ENCODE measurements around the gene PARD3. TPM values are rescaled to one million over a fixed set of nuclear protein-coding genes. Genes with fewer than 3 reads are reported as not detected.
"Not testable (repeated sequence)": the region's sequence is repeated elsewhere in the genome, so short reads cannot be mapped to it uniquely, and the experiment has no call there.

PARD3 gene
- total RNA-seq, 1 donor from 2014 or later, result 97.8 TPM

GRCh38 chr10:34748357-34748756 is 66.7 kb downstream of the PARD3 start:
- H3K4me3 ChIP-seq (ENCODE audit: low read depth, low read length), result no peak overlapping the region
- TF ChIP-seq, protein P1, sequence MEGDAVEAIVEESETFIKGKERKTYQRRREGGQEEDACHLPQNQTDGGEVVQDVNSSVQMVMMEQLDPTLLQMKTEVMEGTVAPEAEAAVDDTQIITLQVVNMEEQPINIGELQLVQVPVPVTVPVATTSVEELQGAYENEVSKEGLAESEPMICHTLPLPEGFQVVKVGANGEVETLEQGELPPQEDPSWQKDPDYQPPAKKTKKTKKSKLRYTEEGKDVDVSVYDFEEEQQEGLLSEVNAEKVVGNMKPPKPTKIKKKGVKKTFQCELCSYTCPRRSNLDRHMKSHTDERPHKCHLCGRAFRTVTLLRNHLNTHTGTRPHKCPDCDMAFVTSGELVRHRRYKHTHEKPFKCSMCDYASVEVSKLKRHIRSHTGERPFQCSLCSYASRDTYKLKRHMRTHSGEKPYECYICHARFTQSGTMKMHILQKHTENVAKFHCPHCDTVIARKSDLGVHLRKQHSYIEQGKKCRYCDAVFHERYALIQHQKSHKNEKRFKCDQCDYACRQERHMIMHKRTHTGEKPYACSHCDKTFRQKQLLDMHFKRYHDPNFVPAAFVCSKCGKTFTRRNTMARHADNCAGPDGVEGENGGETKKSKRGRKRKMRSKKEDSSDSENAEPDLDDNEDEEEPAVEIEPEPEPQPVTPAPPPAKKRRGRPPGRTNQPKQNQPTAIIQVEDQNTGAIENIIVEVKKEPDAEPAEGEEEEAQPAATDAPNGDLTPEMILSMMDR (conservative IDR thresholded peaks at IDR 0.05; ENCODE audit: low read depth, low read length), result no peak
- no peak for DNase-seq (ENCODE audit: low read depth)

- TF ChIP-seq, protein P1 (conservative IDR thresholded peaks at IDR 0.05; ENCODE audit: low read depth, low read length), result no peak
- H3K4me3 ChIP-seq (ENCODE audit: low read depth, low read length), result no peak overlapping the region
- no peak for DNase-seq (ENCODE audit: low read depth)
Measured at GRCh38 chr10:34746094-34746493, 69.0 kb downstream of the PARD3 start.

DNA sequence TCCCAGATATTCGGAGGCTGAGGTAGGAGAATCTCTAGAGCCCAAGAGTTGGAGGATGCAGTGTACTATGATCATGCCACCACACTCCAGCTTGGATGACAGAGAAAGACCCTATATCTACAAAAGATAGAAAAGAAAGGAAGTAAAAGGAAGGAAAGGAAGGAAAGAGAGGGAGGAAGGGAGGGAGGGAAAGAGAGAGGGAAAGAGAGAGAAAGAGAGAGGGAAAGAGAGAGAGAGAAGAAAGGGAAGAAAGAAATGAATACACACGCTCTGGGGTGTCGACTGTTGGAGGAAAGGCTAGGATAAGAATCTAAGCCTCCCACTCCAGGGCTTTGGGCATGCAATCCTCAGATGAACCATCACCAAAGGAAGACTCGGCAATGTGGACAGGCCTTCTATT is 69.9 kb downstream of the PARD3 start:
- DNase-seq (ENCODE audit: low read depth), result no peak
- H3K4me3 ChIP-seq (ENCODE audit: low read depth, low read length), result no peak overlapping the region
- TF ChIP-seq, protein P1 (conservative IDR thresholded peaks at IDR 0.05; ENCODE audit: low read depth, low read length), result no peak

DNA sequence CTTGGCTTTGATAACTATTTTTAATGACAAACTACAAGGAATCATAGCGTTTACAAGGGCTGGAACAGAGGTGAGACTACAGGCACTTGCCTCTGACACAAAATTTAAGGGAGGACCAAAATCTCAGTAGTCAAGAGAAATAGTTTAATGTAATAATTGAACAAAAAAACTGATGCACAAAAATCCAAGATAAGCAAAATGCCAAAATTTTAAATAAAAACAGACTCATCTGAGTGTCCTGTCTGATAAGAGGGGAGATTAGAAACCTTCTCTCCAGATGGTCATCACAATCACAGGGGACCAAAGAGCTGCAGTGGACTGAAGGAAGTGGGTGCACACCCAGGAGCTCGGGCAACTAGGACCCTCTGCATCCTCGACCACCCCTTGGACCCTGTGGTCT is 70.5 kb downstream of the PARD3 start:
- TF ChIP-seq, protein P1 (conservative IDR thresholded peaks at IDR 0.05; ENCODE audit: low read depth, low read length), result no peak
- no peak overlapping the region for H3K4me3 ChIP-seq (ENCODE audit: low read depth, low read length)
- DNase-seq (ENCODE audit: low read depth), result no peak

GRCh38 chr10:34743814-34744213 is 71.3 kb downstream of the PARD3 start:
- peak overlapping the region; percentile 34 for H3K4me3 ChIP-seq (ENCODE audit: low read depth, low read length)
- TF ChIP-seq, protein P1 (conservative IDR thresholded peaks at IDR 0.05; ENCODE audit: low read depth, low read length), result no peak
- no peak for DNase-seq (ENCODE audit: low read depth)

- no peak for DNase-seq (ENCODE audit: low read depth)
- no peak overlapping the region for H3K4me3 ChIP-seq (ENCODE audit: low read depth, low read length)
- TF ChIP-seq, protein P1 (conservative IDR thresholded peaks at IDR 0.05; ENCODE audit: low read depth, low read length), result no peak
Measured at GRCh38 chr10:34742456-34742855, 72.6 kb downstream of the PARD3 start.

- not testable (repeated sequence) for DNase-seq (ENCODE audit: low read depth); H3K4me3 ChIP-seq (ENCODE audit: low read depth, low read length)
Measured at GRCh38 chr10:34741087-34741486, 74.0 kb downstream of the PARD3 start.

GRCh38 chr10:34740321-34740720 is 74.8 kb downstream of the PARD3 start:
- DNase-seq (ENCODE audit: low read depth), result no peak
- H3K4me3 ChIP-seq (ENCODE audit: low read depth, low read length), result peak overlapping the region; percentile 34
- TF ChIP-seq, protein P1 (conservative IDR thresholded peaks at IDR 0.05; ENCODE audit: low read depth, low read length), result no peak
